ENCODE results near the gene COL5A3. TPM values are rescaled to one million over a fixed set of nuclear protein-coding genes. Genes with fewer than 3 reads are reported as not detected.
A peak's percentile ranks its signal among the peaks of the same experiment; 100 is the strongest.

COL5A3 gene
- polyA plus RNA-seq, 2 of the 4 experiments (the other 2 are of a cell fraction), result 0.12 to 0.36 TPM

GRCh38 chr19:9917321-9917720 is 93.0 kb downstream of the COL5A3 start:
- 2% methylated on average over 3 of the region's 3 CpGs for WGBS (ENCODE audit: missing lambda C conversion rate)
- POLR2A ChIA-PET, result no interaction called here
- DNase-seq (ENCODE audit: low read depth in 1 of 2, low spot score in 1 of 2), result peak; percentile 61 to 80
- peak overlapping the region; percentile 36 for H3K4me2 ChIP-seq
- peak; percentile 78 to 87 for ATAC-seq
- peaks cover 10% of the 10 kb centered on the region; the same call in 1 of the 3 replicates for H3K4me1 ChIP-seq
- TF ChIP-seq HES2 (IDR thresholded peaks at IDR 0.05), result no peak
- no peak for TF ChIP-seq BCL3 (IDR thresholded peaks at IDR 0.05)
- TF ChIP-seq MAFK (IDR thresholded peaks at IDR 0.05; ENCODE audit: partially characterized antibody), result no peak
- no peak for TF ChIP-seq ZC3H11A (IDR thresholded peaks at IDR 0.05)
- no peak for TF ChIP-seq EHMT2 (IDR thresholded peaks at IDR 0.05; ENCODE audit: low read depth)
- TF ChIP-seq FOSL2 (IDR thresholded peaks at IDR 0.05), result no peak
- TF ChIP-seq FOSL2 (CRISPR knock-in tag; IDR thresholded peaks at IDR 0.05), result no peak
- TF ChIP-seq POLR2AphosphoS2 (conservative IDR thresholded peaks at IDR 0.05; ENCODE audit: low read length), result no peak
- TF ChIP-seq HOXA7 (CRISPR knock-in tag; IDR thresholded peaks at IDR 0.05), result no peak
- peak overlapping the region in 1 of 2 experiments; percentile 54; a peak in 2 of 6 replicates for H3K27ac ChIP-seq
- no peak overlapping the region for H3K4me3 ChIP-seq
- CTCF ChIA-PET, result interaction anchor here (1.3 kb wide), 1 partner anchor 70 kb away, joined by 3 read pairs; no protein-coding TSS in a partner anchor
- no peak for FAIRE-seq
- H3K9me3 ChIP-seq, result no peaks in the 10 kb centered on the region

- CTCF ChIA-PET, result interaction anchor here (1.3 kb wide), 2 partner anchors 69 to 83 kb away, joined by 3 to 4 read pairs; no protein-coding TSS in a partner anchor
- TF ChIP-seq CTCF (IDR thresholded peaks at IDR 0.05) (no peak), EHMT2 (IDR thresholded peaks at IDR 0.05; ENCODE audit: low read depth) (no peak), EP300 (IDR thresholded peaks at IDR 0.05) (no peak), RFX5 (IDR thresholded peaks at IDR 0.05) (no peak), HOXB13 (CRISPR knock-in tag; IDR thresholded peaks at IDR 0.05; ENCODE audit: low read depth) (no peak), E2F6 (IDR thresholded peaks at IDR 0.05; ENCODE audit: borderline replicate concordance, low read depth) (no peak), POLR2AphosphoS2 (conservative IDR thresholded peaks at IDR 0.05; ENCODE audit: low read length) (no peak), RCOR1 (IDR thresholded peaks at IDR 0.05; ENCODE audit: low read depth, low read length) (no peak), FOSB (CRISPR knock-in tag; IDR thresholded peaks at IDR 0.05) (no peak), ESRRA (IDR thresholded peaks at IDR 0.05; ENCODE audit: borderline replicate concordance, low read length) (no peak)
- POLR2A ChIA-PET, result no interaction called here
Observed at GRCh38 chr19:9916719-9917118, 93.6 kb downstream of the COL5A3 start.

GRCh38 chr19:9914315-9915207 is 95.7 kb downstream of the COL5A3 start:
- Histone ChIP-seq H3K4me3 (peak overlapping the region; percentile 80), H3K4me2 (peak overlapping the region; percentile 99), H3K4me1 (peaks cover 10% of the 10 kb centered on the region; the same call in 1 of the 3 replicates), H3K27ac (peak overlapping the region; percentile 89 to 95), H3K9me3 (no peaks in the 10 kb centered on the region)
- WGBS (ENCODE audit: missing lambda C conversion rate), result 8% methylated on average over 3 of the region's 65 CpGs
- peak; percentile 76 to 84 for DNase-seq (ENCODE audit: low read depth in 1 of 2, low spot score in 1 of 2)
- ChIA-PET POLR2A (no interaction called here), CTCF (interaction anchor here (0.6 to 1.5 kb wide), 5 partner anchors 8 to 74 kb away, joined by 3 to 4 read pairs (median 3); no protein-coding TSS in a partner anchor)
- FAIRE-seq, result no peak
- peak; percentile 77 to 86 for ATAC-seq
- TF ChIP-seq ZNF302 (CRISPR knock-in tag; IDR thresholded peaks at IDR 0.05) (no peak), ESRRA (IDR thresholded peaks at IDR 0.05; ENCODE audit: borderline replicate concordance, low read length) (no peak), FOSL2 (IDR thresholded peaks at IDR 0.05) (0 out of 2 replicates have a peak, but pooled peaks have one; percentile 6), FOSL2 (CRISPR knock-in tag; IDR thresholded peaks at IDR 0.05) (peak; percentile 87), HDAC2 (IDR thresholded peaks at IDR 0.05) (no peak), HOXB5 (CRISPR knock-in tag; IDR thresholded peaks at IDR 0.05) (no peak), TFCP2L1 (CRISPR knock-in tag; IDR thresholded peaks at IDR 0.05) (no peak), RAD21 (conservative IDR thresholded peaks at IDR 0.05 in 1 of 2, IDR thresholded peaks at IDR 0.05 in 1 of 2) (peak; percentile 32 to 55; a peak in 4 of 5 replicates), ZFP36 (IDR thresholded peaks at IDR 0.05; ENCODE audit: borderline replicate concordance, partially characterized antibody) (no peak), NPAS2 (CRISPR knock-in tag; IDR thresholded peaks at IDR 0.05; ENCODE audit: borderline replicate concordance) (no peak)

More at GRCh38 chr19:9916719-9917118, 93.6 kb downstream of the COL5A3 start:
- WGBS (ENCODE audit: missing lambda C conversion rate), result 50% methylated on average over 6 of the region's 6 CpGs
- Histone ChIP-seq H3K9me3 (no peaks in the 10 kb centered on the region), H3K4me2 (no peak overlapping the region), H3K4me1 (peaks cover 10% of the 10 kb centered on the region; the same call in 1 of the 3 replicates), H3K4me3 (no peak overlapping the region), H3K27ac (peak overlapping the region in 1 of 2 experiments; percentile 54; a peak in 2 of 6 replicates)
- DNase-seq (ENCODE audit: low read depth in 1 of 2, low spot score in 1 of 2) (no peak), FAIRE-seq (no peak), ATAC-seq (no peak)
